ENCODE measurements around the gene OSBPL5.

Gene OSBPL5

DNA sequence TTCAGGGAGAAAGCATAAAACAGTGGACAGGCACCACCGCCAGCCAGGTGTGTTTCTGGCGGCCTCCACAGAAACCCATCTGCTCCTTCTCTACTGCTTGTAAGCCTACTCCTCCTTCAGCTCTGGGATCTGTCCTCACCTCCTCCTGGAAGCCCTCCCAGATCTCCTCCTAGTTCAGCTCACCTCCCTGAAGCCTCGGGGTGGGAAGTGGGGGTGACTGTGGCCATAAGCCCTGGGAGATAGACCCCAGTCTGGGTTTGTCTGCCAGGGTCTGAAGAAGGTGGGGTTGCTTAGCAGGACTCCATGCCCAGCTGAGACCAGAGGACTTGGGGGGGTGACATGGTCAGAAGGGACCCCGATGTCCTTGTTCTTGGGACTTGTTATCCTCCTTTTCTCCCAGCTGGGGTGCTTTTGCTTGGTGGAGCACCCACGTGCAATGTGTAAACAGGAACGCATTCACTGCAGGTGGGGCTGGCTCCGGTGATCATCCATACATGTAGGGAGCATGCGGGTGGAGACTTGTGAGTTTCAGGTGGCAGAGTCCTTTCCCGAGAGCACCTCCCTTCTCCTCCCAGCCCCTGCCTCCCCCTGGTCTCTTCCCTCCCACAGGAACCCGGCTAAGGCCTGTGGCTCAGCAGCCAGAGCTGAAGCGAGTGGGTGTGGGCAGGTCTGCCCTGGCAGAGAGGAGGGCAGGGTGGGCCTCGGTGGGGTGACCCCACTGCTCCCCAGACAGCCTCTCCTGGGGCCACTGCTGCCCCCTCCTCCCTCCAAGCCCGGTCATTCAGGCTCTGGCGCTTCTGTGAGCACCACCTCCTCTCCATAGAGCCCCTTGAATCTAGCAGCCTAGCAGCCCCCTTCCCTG lies 27.6 kb upstream of the OSBPL5 start:
- H3K27ac ChIP-seq, result no peak overlapping the region
- intact Hi-C loops (cut with DNase I; ENCODE audit: low total_unique reads), result no loop called here
- no peaks in the 10 kb centered on the region for H3K36me3 ChIP-seq
- no peaks in the 10 kb centered on the region for H3K9me3 ChIP-seq
- no peak overlapping the region for H3K4me3 ChIP-seq
- TF ChIP-seq, protein P1, sequence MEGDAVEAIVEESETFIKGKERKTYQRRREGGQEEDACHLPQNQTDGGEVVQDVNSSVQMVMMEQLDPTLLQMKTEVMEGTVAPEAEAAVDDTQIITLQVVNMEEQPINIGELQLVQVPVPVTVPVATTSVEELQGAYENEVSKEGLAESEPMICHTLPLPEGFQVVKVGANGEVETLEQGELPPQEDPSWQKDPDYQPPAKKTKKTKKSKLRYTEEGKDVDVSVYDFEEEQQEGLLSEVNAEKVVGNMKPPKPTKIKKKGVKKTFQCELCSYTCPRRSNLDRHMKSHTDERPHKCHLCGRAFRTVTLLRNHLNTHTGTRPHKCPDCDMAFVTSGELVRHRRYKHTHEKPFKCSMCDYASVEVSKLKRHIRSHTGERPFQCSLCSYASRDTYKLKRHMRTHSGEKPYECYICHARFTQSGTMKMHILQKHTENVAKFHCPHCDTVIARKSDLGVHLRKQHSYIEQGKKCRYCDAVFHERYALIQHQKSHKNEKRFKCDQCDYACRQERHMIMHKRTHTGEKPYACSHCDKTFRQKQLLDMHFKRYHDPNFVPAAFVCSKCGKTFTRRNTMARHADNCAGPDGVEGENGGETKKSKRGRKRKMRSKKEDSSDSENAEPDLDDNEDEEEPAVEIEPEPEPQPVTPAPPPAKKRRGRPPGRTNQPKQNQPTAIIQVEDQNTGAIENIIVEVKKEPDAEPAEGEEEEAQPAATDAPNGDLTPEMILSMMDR (IDR thresholded peaks at IDR 0.05), result no peak
- peaks cover 0 to 61% of the 10 kb centered on the region in 2 donors for H3K27me3 ChIP-seq
- peak in 1 of 2 donors; percentile 46 for DNase-seq
- no peaks in the 10 kb centered on the region for H3K4me1 ChIP-seq

DNA sequence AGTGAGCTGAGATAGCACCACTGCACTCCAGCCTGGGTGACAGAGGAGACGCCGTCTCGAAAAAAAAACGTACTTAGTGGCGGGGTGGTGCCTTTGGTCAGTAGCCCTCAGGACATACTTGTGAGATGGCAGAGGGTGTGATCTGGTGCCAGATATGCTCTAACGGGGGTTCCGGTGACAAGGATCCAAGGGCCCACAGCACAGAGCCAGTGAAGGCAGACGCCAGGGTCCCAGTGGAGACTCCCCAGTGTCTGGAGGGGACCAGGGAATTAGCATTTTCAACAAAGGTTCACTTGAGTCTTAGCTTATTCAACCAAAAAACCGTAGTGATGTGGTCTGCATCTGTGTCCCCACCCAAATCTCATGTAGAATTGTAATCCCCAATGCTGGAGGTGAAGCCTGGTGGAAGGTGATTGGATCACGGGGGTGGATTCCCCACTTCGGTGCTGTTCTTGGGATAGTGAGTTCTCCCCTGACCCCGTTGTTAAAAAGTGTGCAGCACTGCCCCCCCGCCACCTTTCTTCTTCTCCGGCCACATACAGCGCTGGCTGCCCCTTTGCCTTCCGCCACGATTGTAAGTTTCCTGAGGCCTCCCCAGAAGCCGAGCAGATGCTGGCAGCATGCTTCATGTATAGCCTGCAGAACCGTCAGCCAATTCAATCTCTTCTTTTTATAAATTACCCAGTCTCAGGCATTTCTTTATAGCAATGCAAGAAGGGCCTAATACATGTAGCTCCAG lies 26.6 kb upstream of the OSBPL5 start:
- Histone ChIP-seq H3K27me3 (peaks cover 0 to 52% of the 10 kb centered on the region in 2 donors), H3K36me3 (no peaks in the 10 kb centered on the region), H3K9me3 (no peaks in the 10 kb centered on the region), H3K4me3 (no peak overlapping the region), H3K4me1 (no peaks in the 10 kb centered on the region), H3K27ac (no peak overlapping the region)
- DNase-seq, result peak in 1 of 2 donors; percentile 33
- TF ChIP-seq, protein P1 (IDR thresholded peaks at IDR 0.05), result no peak
- intact Hi-C loops (cut with DNase I; ENCODE audit: low total_unique reads), result no loop called here

DNA sequence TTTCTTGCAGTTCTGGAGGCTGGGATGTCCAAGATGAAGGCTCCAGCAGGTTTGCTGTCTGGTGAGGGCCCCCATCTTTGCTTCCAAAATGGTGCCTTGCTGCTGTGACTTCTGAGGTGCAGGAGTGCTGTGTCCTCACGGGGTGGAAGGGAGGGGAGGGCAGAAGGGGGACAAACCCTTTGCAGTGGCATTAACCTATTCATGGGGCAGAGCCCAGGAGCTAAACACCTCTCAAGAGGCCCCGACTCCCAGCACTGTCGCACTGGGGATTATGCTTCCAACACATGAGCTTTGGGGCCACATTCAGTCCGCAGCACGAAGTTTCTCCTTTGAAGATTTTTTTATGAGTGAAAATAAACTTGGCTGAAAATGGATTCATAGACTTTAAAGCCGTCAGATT lies 25.5 kb upstream of the OSBPL5 start:
- Histone ChIP-seq H3K27me3 (peaks cover 0 to 42% of the 10 kb centered on the region in 2 donors), H3K27ac (no peak overlapping the region), H3K36me3 (no peaks in the 10 kb centered on the region), H3K9me3 (no peaks in the 10 kb centered on the region), H3K4me3 (no peak overlapping the region), H3K4me1 (no peaks in the 10 kb centered on the region)
- peak in 1 of 2 donors; percentile 24 for DNase-seq
- TF ChIP-seq, protein P1 (IDR thresholded peaks at IDR 0.05), result no peak
- intact Hi-C loops (cut with DNase I; ENCODE audit: low total_unique reads), result no loop called here

DNA sequence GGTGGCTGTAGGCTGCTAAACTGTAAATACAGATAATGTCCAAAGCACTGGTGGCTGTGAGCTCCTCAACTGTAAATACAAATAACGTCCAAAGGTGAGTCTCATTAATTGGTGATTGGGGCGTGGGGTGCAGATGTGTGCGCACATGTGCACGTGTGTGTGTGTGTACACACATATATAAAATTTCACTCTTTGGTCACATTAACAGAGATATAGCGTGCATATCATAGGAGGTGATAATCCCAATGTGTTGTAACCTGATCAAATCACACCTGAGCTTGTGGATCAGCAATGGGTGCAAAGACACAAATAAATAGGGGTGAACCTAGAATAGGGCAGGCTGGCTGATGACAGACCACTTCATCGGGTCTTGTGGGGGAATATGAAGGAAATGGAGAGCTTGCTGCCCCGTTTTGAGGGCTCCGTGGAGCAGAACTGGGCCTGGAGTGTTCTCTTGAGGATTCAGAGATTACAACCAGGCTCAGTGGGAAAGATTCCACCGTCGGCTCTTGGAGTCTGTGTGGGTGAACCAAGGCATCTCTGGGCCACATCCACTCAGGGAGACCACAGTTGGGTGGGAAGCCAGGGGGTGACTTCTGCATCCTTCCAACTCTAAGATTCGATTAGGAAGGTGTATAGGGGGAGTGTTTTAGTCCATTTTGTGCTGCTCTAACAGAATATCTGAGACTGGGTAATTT lies 24.9 kb upstream of the OSBPL5 start:
- peaks cover 0 to 38% of the 10 kb centered on the region in 2 donors for H3K27me3 ChIP-seq
- no peak overlapping the region for H3K4me3 ChIP-seq
- H3K36me3 ChIP-seq, result no peaks in the 10 kb centered on the region
- DNase-seq, result no peak
- H3K4me1 ChIP-seq, result no peaks in the 10 kb centered on the region
- H3K27ac ChIP-seq, result no peak overlapping the region
- intact Hi-C loops (cut with DNase I; ENCODE audit: low total_unique reads), result no loop called here
- TF ChIP-seq, protein P1 (IDR thresholded peaks at IDR 0.05), result no peak
- H3K9me3 ChIP-seq, result no peaks in the 10 kb centered on the region

DNA sequence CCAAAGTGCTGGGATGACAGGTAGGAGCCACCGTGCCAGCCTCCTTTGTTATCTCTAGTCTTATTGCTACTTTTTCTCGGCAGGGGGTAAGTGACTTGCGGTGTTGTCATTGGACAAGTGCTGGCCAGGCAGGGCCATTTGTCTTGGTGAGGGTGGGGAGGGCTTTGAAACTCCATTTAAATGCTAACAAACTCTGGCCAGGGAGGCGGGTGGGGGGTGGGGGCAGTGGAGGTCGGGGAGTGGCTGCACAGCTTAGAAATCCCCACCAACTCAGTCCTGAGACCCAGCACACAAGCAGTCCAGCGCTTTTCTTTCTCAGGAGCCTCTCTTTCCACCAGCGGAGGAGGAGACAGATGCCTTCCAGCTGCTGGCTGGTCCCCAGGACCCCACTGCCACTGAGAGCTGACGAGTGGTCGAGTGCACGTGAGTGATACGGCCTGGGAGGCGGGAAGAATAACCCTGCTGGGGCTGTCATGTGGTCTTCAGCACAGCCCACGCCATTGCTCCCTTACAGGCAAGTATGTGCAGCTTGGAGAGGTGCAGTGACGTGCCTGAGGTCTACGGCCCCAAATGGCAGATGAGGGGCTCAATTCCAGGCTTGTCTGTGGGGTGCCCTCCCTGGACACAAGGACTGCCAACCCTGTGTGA lies 24.2 kb upstream of the OSBPL5 start:
- H3K36me3 ChIP-seq, result no peaks in the 10 kb centered on the region
- H3K4me3 ChIP-seq, result no peak overlapping the region
- peak in 1 of 2 donors; percentile 39 for DNase-seq
- TF ChIP-seq, protein P1 (IDR thresholded peaks at IDR 0.05), result no peak
- no peaks in the 10 kb centered on the region for H3K4me1 ChIP-seq
- intact Hi-C loops (cut with DNase I; ENCODE audit: low total_unique reads), result no loop called here
- H3K9me3 ChIP-seq, result no peaks in the 10 kb centered on the region
- H3K27me3 ChIP-seq, result peaks cover 0 to 37% of the 10 kb centered on the region in 2 donors
- no peak overlapping the region for H3K27ac ChIP-seq

Data from tibial artery (tissue), 4 donors.